Astrocyte of the spinal cord (primary cell): ENCODE measurements around the gene DYRK3.

ENCODE experiments used
- DNase-seq: peaks from one replicate; pipeline ENCODE4 v3.0.0; 2011; ENCODE audit warnings: low read depth, low spot score
- H3K4me3 ChIP-seq: 2 replicates; pipeline ENCODE4 v1.5.1; 2011; ENCODE audit warnings: low read depth, mild to moderate bottlenecking, low read length, moderate library complexity
- in situ Hi-C: cut with HindIII; loops from 2 replicates; pipeline ENCODE4 v1.10.0; 2017; ENCODE audit warnings: low sequenced_read_pairs
- TF ChIP-seq, protein P1 (sequence below): IDR thresholded peaks from 2 replicates; pipeline ENCODE4 v1.5.1; 2012; ENCODE audit warnings: low read depth, mild to moderate bottlenecking, low read length, inconsistent platforms

Gene DYRK3

DNA sequence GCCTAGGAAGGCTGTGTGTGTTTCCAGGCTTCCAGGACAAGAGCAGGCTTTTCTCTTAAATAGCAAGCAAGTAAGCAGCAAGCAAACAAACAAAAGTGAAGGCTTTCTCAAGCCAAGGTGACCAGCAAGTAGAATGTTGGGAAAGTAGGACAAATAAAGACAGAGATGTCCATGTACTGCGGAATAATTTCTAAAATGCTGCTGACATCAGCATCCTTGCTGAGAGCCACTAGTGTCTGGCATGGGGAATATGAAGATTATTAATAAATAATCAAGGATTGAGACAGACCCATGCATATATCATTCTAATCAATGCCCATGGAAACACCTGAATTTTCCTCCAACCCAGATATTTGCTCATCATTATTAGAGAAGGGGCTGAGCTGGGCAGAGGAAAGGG, 6.4 kb upstream of the DYRK3 start:
- in situ Hi-C loops, result loop anchor here (25.0 kb wide), 1 partner anchor 108 kb away; no protein-coding TSS in a partner anchor
- TF ChIP-seq, protein P1, sequence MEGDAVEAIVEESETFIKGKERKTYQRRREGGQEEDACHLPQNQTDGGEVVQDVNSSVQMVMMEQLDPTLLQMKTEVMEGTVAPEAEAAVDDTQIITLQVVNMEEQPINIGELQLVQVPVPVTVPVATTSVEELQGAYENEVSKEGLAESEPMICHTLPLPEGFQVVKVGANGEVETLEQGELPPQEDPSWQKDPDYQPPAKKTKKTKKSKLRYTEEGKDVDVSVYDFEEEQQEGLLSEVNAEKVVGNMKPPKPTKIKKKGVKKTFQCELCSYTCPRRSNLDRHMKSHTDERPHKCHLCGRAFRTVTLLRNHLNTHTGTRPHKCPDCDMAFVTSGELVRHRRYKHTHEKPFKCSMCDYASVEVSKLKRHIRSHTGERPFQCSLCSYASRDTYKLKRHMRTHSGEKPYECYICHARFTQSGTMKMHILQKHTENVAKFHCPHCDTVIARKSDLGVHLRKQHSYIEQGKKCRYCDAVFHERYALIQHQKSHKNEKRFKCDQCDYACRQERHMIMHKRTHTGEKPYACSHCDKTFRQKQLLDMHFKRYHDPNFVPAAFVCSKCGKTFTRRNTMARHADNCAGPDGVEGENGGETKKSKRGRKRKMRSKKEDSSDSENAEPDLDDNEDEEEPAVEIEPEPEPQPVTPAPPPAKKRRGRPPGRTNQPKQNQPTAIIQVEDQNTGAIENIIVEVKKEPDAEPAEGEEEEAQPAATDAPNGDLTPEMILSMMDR, result no peak
- H3K4me3 ChIP-seq, result no peak overlapping the region
- no peak for DNase-seq

DNA sequence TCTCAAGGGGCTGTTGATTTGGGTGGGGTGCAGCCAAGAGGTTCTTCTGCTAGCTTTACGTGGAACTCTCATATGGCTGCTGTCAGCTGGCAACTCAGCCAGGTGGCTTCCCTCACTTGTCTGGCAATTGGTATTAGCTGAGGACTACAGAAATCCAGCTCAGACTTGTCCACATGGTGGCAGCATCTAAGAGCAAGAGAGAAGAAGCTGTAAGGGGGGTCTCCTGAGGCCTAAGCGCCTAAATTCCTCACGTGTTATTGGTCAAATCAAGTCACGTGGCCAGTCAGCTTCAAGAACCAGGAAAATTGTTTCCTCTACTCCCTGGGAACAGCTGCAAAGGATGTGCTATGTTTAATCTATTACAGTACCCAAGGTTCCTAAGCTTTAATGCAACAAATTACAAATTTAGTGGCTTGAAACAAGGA, 4.2 kb upstream of the DYRK3 start:
- no peak overlapping the region for H3K4me3 ChIP-seq
- in situ Hi-C loops, result loop anchor here (25.0 kb wide), 1 partner anchor 106 kb away; no protein-coding TSS in a partner anchor
- TF ChIP-seq, protein P1, result peak; percentile 67
- peak; percentile 85 for DNase-seq

DNA sequence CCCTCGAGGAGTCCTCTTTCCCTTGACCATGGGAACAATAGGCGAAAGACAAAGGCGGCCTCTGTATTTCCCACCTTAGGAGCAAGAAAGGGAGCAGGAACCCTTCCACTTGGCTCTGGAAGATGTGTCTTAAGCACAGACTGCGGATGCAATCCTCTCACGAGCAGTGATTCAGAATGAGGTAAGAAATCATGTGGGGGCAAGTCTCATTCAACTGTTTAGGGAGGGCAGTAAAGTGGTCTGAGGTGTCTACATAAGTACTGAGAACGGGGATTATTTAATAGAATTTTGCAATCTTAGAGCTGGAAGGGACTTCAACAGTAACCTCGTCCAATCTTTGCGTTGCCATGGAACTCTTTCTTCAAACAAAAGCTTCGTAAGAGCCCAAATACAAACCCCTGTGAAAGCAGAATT, 1.6 kb upstream of the DYRK3 start:
- DNase-seq, result peak; percentile 75
- TF ChIP-seq, protein P1, result no peak
- in situ Hi-C loops, result loop anchor here (25.0 kb wide), 1 partner anchor 104 kb away; no protein-coding TSS in a partner anchor
- no peak overlapping the region for H3K4me3 ChIP-seq

DNA sequence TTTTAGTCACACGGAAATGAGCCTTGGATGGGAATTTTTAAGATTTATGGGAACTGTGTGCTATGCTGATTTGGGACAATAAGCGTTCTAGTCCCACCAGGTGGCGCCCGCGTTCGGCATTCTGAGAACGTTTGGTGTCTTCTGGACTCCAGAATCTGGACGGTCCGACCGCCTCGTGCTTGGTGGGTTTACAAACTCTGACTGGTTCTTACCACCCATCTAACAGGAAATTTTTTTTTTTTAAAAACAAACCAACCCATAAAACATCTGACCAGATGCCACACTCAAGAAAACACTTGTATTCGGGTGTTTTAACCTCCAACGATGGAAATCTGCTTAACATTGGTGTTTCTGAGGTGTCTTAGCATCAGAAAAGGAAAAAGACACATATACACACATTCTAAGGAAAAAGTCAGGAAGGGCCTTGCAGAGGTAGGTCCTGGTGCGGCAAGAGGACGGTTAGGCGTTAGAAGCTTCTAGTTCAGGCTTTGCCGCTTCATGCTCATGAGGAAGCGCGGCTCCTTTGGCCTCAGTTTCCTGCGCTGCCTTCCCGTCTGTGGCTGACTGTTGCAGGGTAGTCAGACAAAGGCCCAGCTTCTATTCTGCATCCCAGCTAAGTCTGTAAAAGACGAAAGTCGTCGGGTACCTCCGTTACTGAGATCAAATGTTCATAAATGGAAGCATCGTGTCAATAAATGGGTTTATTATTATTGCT, 814 bp upstream of the DYRK3 start:
- peak overlapping the region; percentile 76 for H3K4me3 ChIP-seq
- DNase-seq, result peak; percentile 86
- TF ChIP-seq, protein P1, result peak; percentile 84
- in situ Hi-C loops, result loop anchor here (25.0 kb wide), 1 partner anchor 103 kb away; no protein-coding TSS in a partner anchor

DNA sequence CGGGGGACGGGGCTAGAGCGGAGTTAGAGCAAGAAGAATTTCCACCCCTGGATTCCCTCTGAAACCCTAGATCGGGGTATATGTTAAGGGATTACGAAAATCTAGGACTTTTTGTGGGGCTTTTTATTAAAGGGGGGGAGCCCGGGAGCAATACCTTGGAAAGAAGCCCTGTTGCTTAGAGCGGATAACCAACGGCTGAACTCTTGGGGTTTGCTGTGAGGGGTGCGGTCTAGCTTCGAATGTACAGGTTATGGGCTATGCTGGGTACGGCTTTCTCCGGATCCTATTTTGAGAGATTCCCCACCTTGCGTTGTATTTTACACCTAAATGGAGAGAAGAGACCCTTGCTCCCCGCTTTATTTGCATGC, 626 bp downstream of the DYRK3 start:
- H3K4me3 ChIP-seq, result peak overlapping the region; percentile 76
- TF ChIP-seq, protein P1, result no peak
- DNase-seq, result peak; percentile 30
- in situ Hi-C loops, result loop anchor here (25.0 kb wide), 1 partner anchor 101 kb away; no protein-coding TSS in a partner anchor

DNA sequence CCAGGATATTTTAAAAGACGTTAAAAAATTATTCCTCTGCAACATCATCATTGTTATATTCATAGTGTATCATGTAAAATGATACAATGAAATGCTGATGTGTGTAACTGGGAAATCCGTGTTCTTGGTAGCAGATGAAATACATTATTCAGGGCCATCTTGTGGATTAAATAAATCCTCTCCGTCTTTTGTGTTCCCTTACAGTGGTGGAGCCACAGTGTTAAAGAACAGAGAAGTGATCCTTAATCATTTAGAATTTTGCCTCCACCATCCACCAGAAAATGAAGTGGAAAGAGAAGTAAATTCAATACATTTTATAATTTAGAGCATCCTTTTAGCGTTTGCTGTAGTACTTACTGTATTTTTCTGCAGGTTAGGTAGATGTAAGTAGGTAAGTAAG, 1.3 kb downstream of the DYRK3 start:
- no peak overlapping the region for H3K4me3 ChIP-seq
- TF ChIP-seq, protein P1, result no peak
- in situ Hi-C loops, result loop anchor here (25.0 kb wide), 1 partner anchor 101 kb away; no protein-coding TSS in a partner anchor
- DNase-seq, result no peak
